Keratinocyte (primary cell): ENCODE results near the gene GLT8D1.

Experiments
- CTCF ChIP-seq, 3 experiments: IDR thresholded peaks in 1 of 3; conservative IDR thresholded peaks in 1 of 3; optimal IDR thresholded peaks in 1 of 3; 2 replicates in 2 of 3; 3 replicates in 1 of 3; pipeline versions ENCODE3 to v1.5.1; 2011; ENCODE audit warnings: low read length in 3 of 3, mild to moderate bottlenecking in 3 of 3, moderate library complexity in 2 of 3, control low read depth in 1 of 3, inconsistent platforms in 1 of 3; ENCODE audit not compliant: insufficient read depth in 2 of 3; ENCODE audit errors: extremely low read depth in 1 of 3
- EZH2 ChIP-seq: IDR thresholded peaks from one replicate; pipeline ENCODE4 v1.6.1; 2012; ENCODE audit warnings: inconsistent platforms, mild to moderate bottlenecking, low read length, moderate library complexity

- TF ChIP-seq CTCF (optimal IDR thresholded peaks at IDR 0.05 in 1 of 3, IDR thresholded peaks at IDR 0.05 in 1 of 3, conservative IDR thresholded peaks at IDR 0.05 in 1 of 3; ENCODE audit: extremely low read depth in 1 of 3, insufficient read depth in 2 of 3, low read length in 3 of 3) (no peak), EZH2 (no peak)
Observed at GRCh38 chr3:52752045-52752660, 46.6 kb upstream of the GLT8D1 start.
